HG02970 (cell line): Measurements from ENCODE around the gene GLIPR1L1.

ENCODE experiments used
- ATAC-seq: cut with Tn5 transposase; IDR thresholded peaks from one replicate; pipeline ENCODE4 v1.9.1; 2021; ENCODE audit warnings: mild to moderate bottlenecking, moderate library complexity, moderate number of reproducible peaks; ENCODE audit not compliant: unreplicated experiment, low FRiP score

The GLIPR1L1 gene, protein sequence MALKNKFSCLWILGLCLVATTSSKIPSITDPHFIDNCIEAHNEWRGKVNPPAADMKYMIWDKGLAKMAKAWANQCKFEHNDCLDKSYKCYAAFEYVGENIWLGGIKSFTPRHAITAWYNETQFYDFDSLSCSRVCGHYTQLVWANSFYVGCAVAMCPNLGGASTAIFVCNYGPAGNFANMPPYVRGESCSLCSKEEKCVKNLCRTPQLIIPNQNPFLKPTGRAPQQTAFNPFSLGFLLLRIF

GRCh38 chr12:75334384-75335030 is at the start of gene GLIPR1L1:
Gene GLIPR1L1, plus strand, starts transcription at chr12:75334670. Its CDS starts 59 bp downstream, at chr12:75334729.
- peak; percentile 56 for ATAC-seq

GRCh38 chr12:75288860-75289259 is 45.6 kb upstream of the GLIPR1L1 start:
- no peak for ATAC-seq

DNA sequence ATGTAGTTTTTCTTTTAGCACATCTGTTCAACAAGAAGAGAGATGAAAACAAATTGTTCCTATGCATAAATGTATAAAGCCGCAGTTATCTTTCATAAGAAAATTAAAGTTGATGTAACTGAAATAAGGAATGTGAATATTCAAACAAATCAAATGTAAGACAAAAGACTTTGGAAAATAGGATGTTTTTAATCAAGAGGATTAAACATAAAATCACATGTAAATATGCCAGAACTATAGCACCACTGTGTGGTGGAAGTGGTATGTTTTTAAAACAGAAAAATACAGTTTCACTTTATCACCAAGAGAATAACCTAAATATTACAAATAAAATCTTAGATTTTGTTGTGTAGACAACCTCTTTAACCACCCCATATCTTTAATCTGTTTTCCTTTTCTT is 44.7 kb upstream of the GLIPR1L1 start:
- no peak for ATAC-seq

DNA sequence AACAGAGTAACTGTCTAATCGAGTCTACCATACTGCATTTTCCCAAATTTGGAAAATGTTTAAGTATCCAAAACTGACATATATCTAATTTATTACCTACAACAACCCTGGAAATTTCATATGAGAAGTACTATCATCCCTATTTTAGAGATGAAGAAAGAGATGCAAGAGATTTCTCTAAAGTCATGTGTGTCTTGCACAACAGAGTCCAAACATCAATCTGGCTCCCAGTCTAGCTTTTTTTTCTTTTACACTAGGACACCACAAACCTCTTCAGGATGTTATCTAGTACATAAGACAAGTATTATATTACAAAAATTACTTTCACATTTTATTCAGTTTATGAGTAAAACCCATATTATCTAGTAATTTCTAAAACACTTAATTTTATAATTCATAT is 43.5 kb upstream of the GLIPR1L1 start:
- ATAC-seq = no peak

DNA sequence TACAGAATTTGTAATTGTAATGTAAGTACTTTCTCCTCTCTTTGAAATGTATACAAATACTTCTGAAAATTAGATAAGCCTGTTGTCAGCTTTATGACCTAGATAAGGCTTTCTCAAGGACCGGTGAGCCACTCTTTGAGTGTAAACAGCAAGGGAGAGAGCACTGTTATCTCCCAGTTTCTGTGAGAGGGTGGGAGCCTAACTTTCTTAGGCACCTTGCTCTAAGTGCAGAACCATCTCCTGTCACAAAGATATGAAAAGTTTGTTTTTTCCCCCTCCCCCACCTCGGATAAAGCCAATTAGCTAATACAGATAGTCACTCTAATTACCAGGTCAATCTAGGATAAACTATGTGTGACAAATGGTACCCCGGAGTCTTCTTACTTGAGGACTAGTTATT is 40.1 kb upstream of the GLIPR1L1 start:
- no peak for ATAC-seq

GRCh38 chr12:75294797-75295196 is 39.7 kb upstream of the GLIPR1L1 start:
- ATAC-seq = no peak

DNA sequence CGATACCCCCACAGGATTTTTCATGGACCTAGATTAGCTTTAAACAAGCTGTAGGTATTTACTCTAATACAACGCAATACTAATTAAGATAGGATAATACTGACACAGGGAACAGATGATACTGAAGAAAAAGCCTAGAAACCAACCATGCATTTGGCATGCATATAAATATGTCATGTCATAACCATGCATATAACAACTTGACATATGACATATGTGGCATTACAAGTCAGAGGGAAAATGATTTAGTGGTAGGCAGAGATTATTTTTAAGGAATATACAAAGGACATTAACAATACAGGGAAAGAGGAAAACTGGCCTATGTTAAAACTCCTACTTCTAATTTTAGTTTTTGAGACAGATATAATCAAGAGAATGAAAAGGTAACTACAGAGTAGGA is 32.2 kb upstream of the GLIPR1L1 start:
- ATAC-seq = no peak

DNA sequence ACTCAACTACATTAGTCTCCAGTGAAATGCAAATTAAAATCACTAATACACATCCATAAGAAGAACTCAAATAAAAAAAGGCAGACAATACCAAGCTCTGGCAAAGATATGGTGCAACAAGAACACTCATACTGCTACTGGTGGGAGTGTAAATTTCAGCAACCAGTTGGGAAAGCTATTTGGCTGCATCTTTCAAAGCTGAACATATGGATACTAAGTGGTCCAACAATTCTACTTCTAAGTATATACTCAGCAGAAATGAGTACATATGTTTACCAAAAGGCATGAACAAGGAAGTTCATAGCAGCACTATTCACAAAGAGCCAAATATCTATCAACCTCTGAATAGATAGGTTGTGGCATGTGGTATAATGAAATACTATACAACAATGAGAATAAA is 31.7 kb upstream of the GLIPR1L1 start:
- no peak for ATAC-seq

- ATAC-seq = no peak
Observed at GRCh38 chr12:75305412-75306332, 28.8 kb upstream of the GLIPR1L1 start.

DNA sequence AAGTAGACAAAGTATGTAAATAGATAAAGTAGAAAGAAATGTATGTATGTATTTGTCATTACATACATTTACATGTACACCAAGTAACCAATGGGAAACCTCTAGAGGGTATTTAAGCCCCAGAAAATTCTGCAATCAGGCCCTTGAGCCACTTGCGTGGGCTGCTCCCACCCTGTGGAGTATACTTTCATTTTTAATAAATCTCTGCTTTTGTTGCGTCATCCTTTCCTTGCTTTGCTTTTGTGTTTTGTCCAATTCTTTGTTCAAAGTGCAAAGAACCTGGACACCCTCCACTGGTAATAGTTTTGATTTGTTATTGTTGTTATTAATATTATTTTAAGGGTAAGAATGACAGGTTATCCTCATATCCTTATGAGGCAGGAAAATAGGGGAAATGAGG is 26.2 kb upstream of the GLIPR1L1 start:
- ATAC-seq = no peak

GRCh38 chr12:75311369-75311768 is 23.1 kb upstream of the GLIPR1L1 start:
- ATAC-seq = no peak

GRCh38 chr12:75315518-75315917 is 19.0 kb upstream of the GLIPR1L1 start:
- ATAC-seq = no peak

DNA sequence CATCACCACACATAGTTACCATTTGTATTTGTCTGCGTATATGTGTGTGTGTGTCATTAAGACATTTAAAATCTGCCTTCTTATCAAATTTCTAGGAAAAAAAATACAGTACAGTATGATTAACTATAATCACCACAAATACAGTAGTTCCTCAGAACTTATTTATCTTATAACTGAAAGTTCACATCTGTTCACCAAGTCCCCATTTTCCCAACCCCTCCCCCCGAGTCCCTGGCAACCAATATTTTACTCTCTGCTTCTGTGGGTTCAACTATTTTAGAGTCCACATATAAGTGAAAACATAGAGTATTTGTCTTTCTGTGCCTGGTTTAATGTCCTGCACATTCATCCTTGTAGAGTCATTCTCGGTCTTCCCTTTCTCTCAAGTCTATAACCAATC is 16.7 kb upstream of the GLIPR1L1 start:
- no peak for ATAC-seq

DNA sequence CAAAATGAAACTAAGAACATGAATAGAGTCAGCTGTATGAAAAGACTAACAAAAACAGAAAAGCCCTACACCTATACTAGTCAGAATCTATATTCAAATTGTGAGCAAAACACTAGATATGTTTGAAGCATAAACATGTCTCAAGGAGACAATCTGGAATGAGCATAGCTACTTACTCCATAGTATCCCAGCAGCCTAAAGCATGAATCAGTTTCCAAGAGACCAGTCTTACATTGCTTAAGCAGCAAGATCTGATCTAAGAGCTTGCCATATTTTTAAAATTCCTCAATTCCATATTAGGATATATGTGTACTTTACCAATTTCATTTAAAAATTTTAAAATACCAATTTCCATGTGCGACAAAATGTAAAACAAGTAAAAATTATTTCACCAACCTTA is 12.0 kb upstream of the GLIPR1L1 start:
- ATAC-seq = no peak

GRCh38 chr12:75323663-75324062 is 10.8 kb upstream of the GLIPR1L1 start:
- ATAC-seq = no peak

DNA sequence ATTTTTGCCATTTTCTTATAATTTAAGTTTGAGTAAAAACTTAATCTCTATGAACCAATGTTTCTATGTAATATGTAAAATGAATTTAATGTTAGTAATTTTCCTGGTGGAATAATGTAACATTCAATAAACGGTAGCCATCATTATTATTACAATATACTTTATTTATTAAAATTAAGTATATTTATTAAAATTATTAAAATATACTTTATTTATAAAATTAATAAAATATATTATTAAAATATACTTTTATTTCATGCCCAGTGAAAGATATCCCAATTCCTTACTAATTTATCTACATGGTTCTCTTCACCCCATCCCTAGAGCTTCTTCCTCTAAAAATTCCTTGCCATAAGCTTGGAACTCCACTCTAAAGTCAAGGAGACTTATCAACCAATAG is 6.8 kb upstream of the GLIPR1L1 start:
- ATAC-seq = no peak

DNA sequence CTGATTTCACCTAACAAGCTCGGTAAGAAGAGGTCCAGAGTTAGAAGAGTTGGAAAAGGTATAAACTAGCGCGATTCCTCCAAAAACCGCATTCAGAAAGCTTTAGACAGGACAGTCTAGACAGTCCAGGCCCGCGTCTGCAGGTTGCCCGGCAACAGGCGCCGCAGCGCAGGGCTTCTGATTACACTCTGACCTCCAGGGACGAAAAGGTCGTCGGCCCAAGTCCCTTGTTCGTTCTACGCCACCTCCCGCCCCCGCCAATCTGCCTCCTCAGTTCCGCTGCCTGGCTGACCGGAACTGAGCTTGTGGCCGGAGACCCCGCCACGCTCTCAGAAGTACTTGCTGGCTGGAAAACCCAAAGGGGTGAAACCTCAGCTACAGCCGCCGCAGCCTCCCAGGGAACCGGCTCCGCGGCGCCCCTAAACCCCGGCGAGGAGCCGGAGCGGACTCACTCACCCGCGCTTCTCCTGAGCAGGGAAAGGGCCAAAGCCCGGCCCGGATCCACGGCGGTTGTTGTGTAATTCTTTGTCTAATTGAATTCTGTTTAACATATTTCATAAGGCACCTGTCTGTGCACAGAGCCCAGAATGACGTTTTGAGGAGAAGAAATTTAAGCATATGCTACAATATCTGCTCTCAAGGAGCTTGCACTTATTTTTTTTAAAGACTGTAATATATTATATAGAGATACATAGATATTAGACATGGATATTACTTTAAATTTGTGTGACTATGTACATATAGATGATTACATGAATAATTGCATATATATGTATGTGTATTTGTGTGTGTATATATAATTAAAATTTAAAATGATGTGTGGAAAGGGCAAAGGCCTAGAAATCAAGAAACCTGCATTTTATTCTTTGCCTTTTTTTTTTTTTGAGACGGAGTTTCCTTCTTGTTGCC is 4.3 kb upstream of the GLIPR1L1 start, which contains the start of gene CAPS2:
TSS of gene CAPS2 (minus strand) at position 407 of the 909 bp plus-strand sequence. CDS start 3,826 bp downstream, outside the sequence.
- peak; percentile 92 for ATAC-seq

- ATAC-seq = peak; percentile 53
Observed at GRCh38 chr12:75337905-75338304, 3.4 kb downstream of the GLIPR1L1 start.

DNA sequence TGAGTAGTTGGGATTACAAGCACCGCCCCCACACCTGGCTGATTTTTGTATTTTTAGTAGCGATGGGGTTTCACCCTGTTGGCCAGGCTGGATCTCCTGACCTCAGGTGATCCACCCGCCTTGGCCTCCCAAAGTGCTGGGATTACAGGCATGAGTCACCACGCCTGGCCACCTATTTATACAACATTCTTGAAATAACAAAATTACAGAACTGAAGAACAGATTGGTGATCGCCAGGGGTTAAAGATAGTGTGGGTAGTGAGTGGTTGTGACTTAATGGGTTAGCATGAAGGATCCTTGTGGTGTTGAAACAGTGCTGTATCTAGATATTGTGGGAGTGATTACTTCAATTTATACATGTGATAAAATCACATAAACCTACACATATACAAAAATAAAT is 7.4 kb downstream of the GLIPR1L1 start:
- ATAC-seq = no peak

- ATAC-seq = no peak
Observed at GRCh38 chr12:75345531-75345930, 11.1 kb downstream of the GLIPR1L1 start.
